Measurements from ENCODE around the gene PMEL. TPM values are rescaled to one million over a fixed set of nuclear protein-coding genes. Genes with fewer than 3 reads are reported as not detected.
A peak's percentile ranks its signal among the peaks of the same experiment; 100 is the strongest.
"Not testable (repeated sequence)": the region's sequence is repeated elsewhere in the genome, so short reads cannot be mapped to it uniquely, and the experiment has no call there.

The PMEL gene
- total RNA-seq, 1 donor from 2014 or later, result 1.0 TPM

DNA sequence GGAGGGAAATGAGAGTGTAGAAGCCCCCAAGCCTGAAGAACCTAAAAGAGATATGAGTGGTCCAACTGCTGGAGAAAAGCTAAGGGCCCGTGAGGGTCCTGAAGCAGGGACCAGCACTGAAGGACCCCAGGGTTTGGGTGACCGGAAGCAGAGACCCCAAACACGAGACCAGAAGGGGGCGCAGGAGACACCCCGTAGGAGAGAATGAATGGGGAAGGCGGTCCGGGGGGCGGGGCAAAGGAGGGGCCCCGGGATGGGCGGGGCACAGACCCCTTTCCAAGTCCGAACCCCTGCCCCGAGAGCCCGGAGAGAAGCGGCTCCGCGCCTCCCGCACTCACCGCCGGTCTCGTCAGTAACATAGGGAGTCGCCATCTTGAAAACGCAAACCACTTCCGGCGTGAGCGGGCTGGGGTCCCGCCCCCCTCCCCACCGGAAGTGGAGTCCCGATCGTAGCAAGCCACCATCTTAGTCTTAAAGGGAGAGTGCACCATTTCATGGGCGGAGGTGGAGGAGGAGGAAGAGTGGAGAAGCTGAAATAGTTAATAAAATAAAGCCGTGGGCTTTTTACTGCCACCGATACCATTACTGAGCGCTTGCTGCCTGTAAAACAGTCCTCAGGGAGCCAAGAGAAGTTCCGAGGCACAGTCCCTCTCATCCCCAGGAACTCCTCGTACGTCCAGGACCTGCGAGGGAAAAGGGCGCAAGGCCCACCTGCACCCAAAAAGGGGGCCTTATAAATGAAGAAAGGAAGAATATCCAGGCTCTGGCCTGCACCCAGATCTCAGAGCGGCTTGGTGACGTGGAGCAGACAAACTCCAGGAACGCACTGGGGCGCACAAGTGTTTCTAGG lies 38.9 kb downstream of the PMEL start:
- Mint-ChIP-seq H3K27ac (ENCODE audit: unreplicated experiment) (peak overlapping the region; percentile 97), H3K9me3 (ENCODE audit: unreplicated experiment) (no peaks in the 10 kb centered on the region), H3K36me3 (ENCODE audit: unreplicated experiment) (peaks cover 11% of the 10 kb centered on the region), H3K4me3 (ENCODE audit: unreplicated experiment) (peak overlapping the region; percentile 94), H3K27me3 (ENCODE audit: unreplicated experiment) (no peaks in the 10 kb centered on the region), H3K4me1 (ENCODE audit: unreplicated experiment) (peaks cover 38% of the 10 kb centered on the region)
- peak; percentile 94 for DNase-seq (ENCODE audit: extremely low spot score, unreplicated experiment)
- TF ChIP-seq, protein P1, sequence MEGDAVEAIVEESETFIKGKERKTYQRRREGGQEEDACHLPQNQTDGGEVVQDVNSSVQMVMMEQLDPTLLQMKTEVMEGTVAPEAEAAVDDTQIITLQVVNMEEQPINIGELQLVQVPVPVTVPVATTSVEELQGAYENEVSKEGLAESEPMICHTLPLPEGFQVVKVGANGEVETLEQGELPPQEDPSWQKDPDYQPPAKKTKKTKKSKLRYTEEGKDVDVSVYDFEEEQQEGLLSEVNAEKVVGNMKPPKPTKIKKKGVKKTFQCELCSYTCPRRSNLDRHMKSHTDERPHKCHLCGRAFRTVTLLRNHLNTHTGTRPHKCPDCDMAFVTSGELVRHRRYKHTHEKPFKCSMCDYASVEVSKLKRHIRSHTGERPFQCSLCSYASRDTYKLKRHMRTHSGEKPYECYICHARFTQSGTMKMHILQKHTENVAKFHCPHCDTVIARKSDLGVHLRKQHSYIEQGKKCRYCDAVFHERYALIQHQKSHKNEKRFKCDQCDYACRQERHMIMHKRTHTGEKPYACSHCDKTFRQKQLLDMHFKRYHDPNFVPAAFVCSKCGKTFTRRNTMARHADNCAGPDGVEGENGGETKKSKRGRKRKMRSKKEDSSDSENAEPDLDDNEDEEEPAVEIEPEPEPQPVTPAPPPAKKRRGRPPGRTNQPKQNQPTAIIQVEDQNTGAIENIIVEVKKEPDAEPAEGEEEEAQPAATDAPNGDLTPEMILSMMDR (IDR thresholded peaks at IDR 0.05), result peak; percentile 89

DNA sequence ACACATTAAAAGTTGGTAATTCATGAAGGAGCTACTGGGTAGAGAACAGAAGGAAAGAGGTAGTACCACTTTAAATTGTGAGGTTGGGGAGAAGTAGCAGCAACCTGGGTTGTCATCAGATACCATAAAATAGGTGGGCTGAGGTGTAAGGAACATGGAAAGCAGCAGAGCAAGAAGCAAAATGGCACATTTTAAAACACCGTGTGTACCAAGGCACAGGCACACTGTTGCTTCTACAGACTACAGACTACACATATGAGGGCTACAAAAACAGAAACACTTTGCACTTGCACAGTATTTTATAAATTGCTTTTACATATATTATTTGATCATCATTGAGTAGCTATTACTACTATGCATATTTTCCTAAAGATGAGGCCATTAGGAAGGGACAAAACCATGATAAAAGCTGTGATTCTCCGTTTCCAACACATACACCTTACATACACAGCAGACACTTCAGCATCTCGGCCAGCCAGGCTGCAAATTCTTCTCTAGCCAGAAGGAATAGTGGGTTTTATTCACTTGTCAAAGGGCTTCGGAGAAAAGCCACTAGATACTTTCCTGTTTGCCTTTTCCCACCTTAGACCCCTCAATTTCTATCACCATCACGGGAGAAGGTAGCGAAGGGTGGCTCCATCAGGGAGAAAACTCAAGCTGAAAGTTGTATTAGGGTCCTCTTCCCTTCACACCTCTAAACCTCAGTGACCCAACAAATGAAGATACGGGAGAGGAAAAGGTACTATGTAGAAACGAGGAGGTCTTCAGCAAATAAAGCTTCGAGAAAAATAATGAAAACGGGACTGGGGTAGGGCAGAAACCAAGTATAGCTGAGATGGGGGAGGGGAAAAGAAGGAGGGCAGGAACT lies 39.7 kb downstream of the PMEL start:
- Mint-ChIP-seq H3K9me3 (ENCODE audit: unreplicated experiment) (no peaks in the 10 kb centered on the region), H3K4me1 (ENCODE audit: unreplicated experiment) (peaks cover 33% of the 10 kb centered on the region), H3K36me3 (ENCODE audit: unreplicated experiment) (peaks cover 12% of the 10 kb centered on the region), H3K27ac (ENCODE audit: unreplicated experiment) (peak overlapping the region; percentile 97), H3K27me3 (ENCODE audit: unreplicated experiment) (no peaks in the 10 kb centered on the region), H3K4me3 (ENCODE audit: unreplicated experiment) (peak overlapping the region; percentile 94)
- TF ChIP-seq, protein P1 (IDR thresholded peaks at IDR 0.05), result no peak
- DNase-seq (ENCODE audit: extremely low spot score, unreplicated experiment), result no peak

DNA sequence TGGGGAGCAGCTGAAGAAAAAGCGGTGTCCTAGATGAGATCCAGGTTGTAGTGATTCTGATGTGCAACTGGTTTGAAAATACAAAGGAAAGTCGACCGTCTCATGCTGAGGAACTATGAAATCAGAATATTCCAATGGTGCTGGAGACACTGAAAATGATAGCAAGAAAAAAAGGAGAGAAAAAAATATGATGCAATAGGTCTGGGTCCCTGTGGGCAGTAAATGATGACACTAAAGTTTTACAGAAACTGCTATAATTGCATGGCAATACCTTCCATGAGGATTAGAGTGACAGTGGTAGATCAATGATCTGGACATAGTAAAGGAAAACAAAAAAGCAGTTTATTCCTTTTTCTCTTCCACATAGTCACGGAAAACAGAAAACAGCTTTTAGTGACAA lies 40.5 kb downstream of the PMEL start:
- Mint-ChIP-seq H3K27me3 (ENCODE audit: unreplicated experiment) (no peaks in the 10 kb centered on the region), H3K9me3 (ENCODE audit: unreplicated experiment) (no peaks in the 10 kb centered on the region), H3K27ac (ENCODE audit: unreplicated experiment) (peak overlapping the region; percentile 97), H3K4me1 (ENCODE audit: unreplicated experiment) (peaks cover 31% of the 10 kb centered on the region), H3K36me3 (ENCODE audit: unreplicated experiment) (peaks cover 12% of the 10 kb centered on the region), H3K4me3 (ENCODE audit: unreplicated experiment) (peak overlapping the region; percentile 94)
- TF ChIP-seq, protein P1 (IDR thresholded peaks at IDR 0.05), result no peak
- no peak for DNase-seq (ENCODE audit: extremely low spot score, unreplicated experiment)

DNA sequence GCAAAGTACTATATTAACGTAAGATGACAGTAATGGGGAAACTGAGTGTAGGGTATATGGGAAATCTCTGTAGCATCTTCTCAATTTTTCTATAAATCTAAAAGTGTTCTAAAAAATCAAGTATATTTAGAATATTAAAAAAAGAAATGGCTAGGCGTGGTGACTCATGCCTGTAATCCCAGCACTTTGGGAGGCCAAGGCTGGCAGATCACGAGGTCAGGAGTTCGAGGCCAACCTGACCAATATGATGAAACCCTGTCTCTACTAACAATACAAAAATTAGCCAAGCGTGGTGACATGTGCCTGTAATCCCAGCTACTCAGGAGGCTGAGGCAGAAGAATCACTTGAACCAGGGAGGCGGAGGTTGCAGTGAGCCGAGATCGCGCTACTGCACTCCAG lies 42.2 kb downstream of the PMEL start:
- not testable (repeated sequence) for H3K27me3 Mint-ChIP-seq (ENCODE audit: unreplicated experiment); DNase-seq (ENCODE audit: extremely low spot score, unreplicated experiment); H3K27ac Mint-ChIP-seq (ENCODE audit: unreplicated experiment); H3K9me3 Mint-ChIP-seq (ENCODE audit: unreplicated experiment); H3K4me3 Mint-ChIP-seq (ENCODE audit: unreplicated experiment)
- Mint-ChIP-seq H3K4me1 (ENCODE audit: unreplicated experiment) (peaks cover 27% of the 10 kb centered on the region), H3K36me3 (ENCODE audit: unreplicated experiment) (peaks cover 12% of the 10 kb centered on the region)

DNA sequence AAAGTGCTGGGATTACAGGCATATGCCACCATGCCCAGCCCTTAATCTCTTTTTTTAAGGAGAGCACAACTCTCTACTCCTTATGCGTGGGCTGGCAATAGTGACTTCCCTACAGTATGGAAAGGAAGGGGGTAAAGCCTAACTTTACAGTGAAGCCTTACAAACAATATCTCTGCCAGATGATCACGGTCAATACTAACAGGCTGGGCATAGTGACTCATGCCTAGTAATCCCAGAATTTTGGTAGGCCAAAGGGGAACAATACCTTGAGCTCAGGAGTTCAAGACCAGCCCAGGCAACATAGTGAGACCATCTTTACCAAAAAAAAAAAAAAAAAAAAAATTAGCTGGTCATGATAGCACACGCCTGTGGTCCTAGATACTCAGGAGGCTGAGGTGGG lies 43.7 kb downstream of the PMEL start:
- Mint-ChIP-seq H3K36me3 (ENCODE audit: unreplicated experiment) (peaks cover 12% of the 10 kb centered on the region), H3K4me1 (ENCODE audit: unreplicated experiment) (peaks cover 22% of the 10 kb centered on the region), H3K27me3 (ENCODE audit: unreplicated experiment) (no peaks in the 10 kb centered on the region), H3K4me3 (ENCODE audit: unreplicated experiment) (no peak overlapping the region), H3K27ac (ENCODE audit: unreplicated experiment) (no peak overlapping the region), H3K9me3 (ENCODE audit: unreplicated experiment) (no peaks in the 10 kb centered on the region)
- no peak for DNase-seq (ENCODE audit: extremely low spot score, unreplicated experiment)
- TF ChIP-seq, protein P1 (IDR thresholded peaks at IDR 0.05), result no peak

DNA sequence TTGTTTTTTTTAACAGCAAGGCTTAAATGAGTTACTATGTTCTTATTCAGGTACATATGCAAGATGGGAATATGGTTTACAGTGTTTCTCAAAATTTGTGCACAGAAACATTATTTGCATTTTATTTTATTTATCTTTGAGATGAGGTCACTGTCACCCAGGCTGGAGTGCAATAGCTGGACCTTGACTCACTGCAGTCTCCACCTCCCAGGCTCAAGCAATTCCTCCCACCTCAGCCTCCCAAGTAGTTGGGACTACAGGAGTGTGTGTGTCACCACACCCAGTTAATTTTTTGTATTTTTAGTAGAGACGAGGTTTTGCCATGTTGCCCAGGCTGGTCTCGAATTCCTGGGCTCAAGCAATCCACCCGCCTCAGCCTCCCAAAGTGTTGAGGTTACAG lies 46.8 kb downstream of the PMEL start:
- not testable (repeated sequence) for DNase-seq (ENCODE audit: extremely low spot score, unreplicated experiment); H3K9me3 Mint-ChIP-seq (ENCODE audit: unreplicated experiment)
- H3K27ac Mint-ChIP-seq (ENCODE audit: unreplicated experiment), result peak overlapping the region; percentile 3

More for the DNA sequence above, 46.8 kb downstream of the PMEL start:
- peaks cover 13% of the 10 kb centered on the region for H3K4me1 Mint-ChIP-seq (ENCODE audit: unreplicated experiment)
- H3K36me3 Mint-ChIP-seq (ENCODE audit: unreplicated experiment), result peaks cover 15% of the 10 kb centered on the region
- H3K27me3 Mint-ChIP-seq (ENCODE audit: unreplicated experiment); H3K4me3 Mint-ChIP-seq (ENCODE audit: unreplicated experiment): not testable (repeated sequence)
